HepG2 (cell line): Measurements from ENCODE around the gene SRSF6. TPM values are rescaled to one million over a fixed set of nuclear protein-coding genes. Genes with fewer than 3 reads are reported as not detected.
A peak's percentile ranks its signal among the peaks of the same experiment; 100 is the strongest.

ENCODE experiments used
- ARNTL ChIP-seq: sonication (generic); formaldehyde crosslinking; IDR thresholded peaks from 2 replicates; pipeline ENCODE4 v1.4.0; 2020; ENCODE audit warnings: mild to moderate bottlenecking, missing genetic modification reagents
- ATM ChIP-seq: fragments of 450-650 bp; IDR thresholded peaks from 2 replicates; pipeline ENCODE4 v1.7.1; 2017; ENCODE audit warnings: mild to moderate bottlenecking, borderline replicate concordance
- CBX1 ChIP-seq: IDR thresholded peaks from one replicate; pipeline ENCODE4 v1.6.1; 2016; ENCODE audit warnings: antibody characterized with exemption, low read depth
- ETV5 ChIP-seq: IDR thresholded peaks from 2 replicates; pipeline ENCODE4 v1.6.1; 2018; ENCODE audit warnings: missing biosample characterization, missing genetic modification reagents, inconsistent platforms, borderline replicate concordance
- FOXA3 ChIP-seq: IDR thresholded peaks from 2 replicates; pipeline ENCODE4 v1.6.1; 2016; ENCODE audit warnings: missing genetic modification reagents, missing compliant biosample characterization
- HMGA1 ChIP-seq: sonication (generic); formaldehyde crosslinking; conservative IDR thresholded peaks from 2 replicates; pipeline ENCODE4 v1.4.0; 2020; ENCODE audit warnings: missing genetic modification reagents
- HOXA5 ChIP-seq: sonication (generic); formaldehyde crosslinking; IDR thresholded peaks from 2 replicates; pipeline ENCODE4 v1.4.0; 2020; ENCODE audit warnings: missing genetic modification reagents
- NR2F1 ChIP-seq, 2 experiments: fragments of 450-650 bp in 1 of 2; formaldehyde crosslinking in 1 of 2; IDR thresholded peaks; 2 replicates each; pipeline versions ENCODE4 v1.5.0 to v1.6.1; 2016 to 2020; ENCODE audit warnings: mild to moderate bottlenecking in 1 of 2, missing compliant biosample characterization in 1 of 2, missing genetic modification reagents in 1 of 2, moderate library complexity in 1 of 2
- RBM39 ChIP-seq: fragments of 200-400 bp; formaldehyde crosslinking; IDR thresholded peaks from one replicate; pipeline ENCODE4 v1.6.1; 2018; ENCODE audit warnings: antibody characterized with exemption, mild to moderate bottlenecking, low read depth, low read length; ENCODE audit not compliant: poor library complexity, severe bottlenecking
- RXRA ChIP-seq: sonication (generic); formaldehyde crosslinking; IDR thresholded peaks from 2 replicates; pipeline ENCODE4 v1.5.1; 2020; ENCODE audit warnings: missing genetic modification reagents
- SP1 ChIP-seq, 2 experiments: fragments of 450-650 bp in 1 of 2; sonication (generic) in 1 of 2; formaldehyde crosslinking in 1 of 2; IDR thresholded peaks; 2 replicates each; pipeline versions ENCODE4 v1.4.0 to v1.6.1; 2016 to 2020; ENCODE audit warnings: missing genetic modification reagents in 1 of 2
- TBL1XR1 ChIP-seq: fragments of 150-350 bp; IDR thresholded peaks from 2 replicates; pipeline ENCODE4 v1.6.1; 2014; ENCODE audit warnings: borderline replicate concordance, low read length; ENCODE audit not compliant: partially characterized antibody
- TBP ChIP-seq: sonication (generic); formaldehyde crosslinking; IDR thresholded peaks from 2 replicates; pipeline ENCODE4 v1.5.0; 2020; ENCODE audit warnings: missing genetic modification reagents
- XBP1 ChIP-seq: sonication (generic); formaldehyde crosslinking; IDR thresholded peaks from 2 replicates; pipeline ENCODE4 v1.5.0; 2020; ENCODE audit warnings: missing genetic modification reagents
- XRCC5 ChIP-seq: fragments of 200-400 bp; formaldehyde crosslinking; optimal IDR thresholded peaks from 2 replicates; pipeline ENCODE3; 2017; ENCODE audit warnings: mild to moderate bottlenecking, low read length
- ZNF205 ChIP-seq: IDR thresholded peaks from 2 replicates; pipeline ENCODE4 v1.6.1; 2018; ENCODE audit warnings: missing biosample characterization, missing genetic modification reagents
- ZNF207 ChIP-seq: fragments of 450-650 bp; IDR thresholded peaks from 2 replicates; pipeline ENCODE4 v1.6.1; 2016; ENCODE audit warnings: antibody characterized with exemption, borderline replicate concordance
- ZNF317 ChIP-seq: sonication (generic); formaldehyde crosslinking; IDR thresholded peaks from 2 replicates; pipeline ENCODE4 v1.5.0; 2020; ENCODE audit warnings: mild to moderate bottlenecking, missing genetic modification reagents
- ZNF816 ChIP-seq: sonication (generic); formaldehyde crosslinking; IDR thresholded peaks from 2 replicates; pipeline ENCODE4 v1.8.0; 2022; ENCODE audit warnings: missing genetic modification reagents, mild to moderate bottlenecking, borderline replicate concordance
- ZNF841 ChIP-seq: sonication (generic); formaldehyde crosslinking; IDR thresholded peaks from 2 replicates; pipeline ENCODE4 v1.8.1; 2023; ENCODE audit warnings: missing genetic modification reagents, borderline replicate concordance
- polyA plus RNA-seq, 8 experiments: library from polyadenylated mRNA; depleted of rRNA in 3 of 8; stranded (reverse) in 7 of 8; unstranded in 1 of 8; fragments of >200 nt; fragmentation: Illumina TruSeq in 4 of 8; extraction: Trizol in 4 of 8; gene quantifications; 2 replicates each; pipeline versions ENCODE4 v1.2.1 to v1.2.3, GENCODE V29; 2011 to 2016; ENCODE audit warnings: low read depth in 4 of 8, missing spikeins in 1 of 8, mixed read lengths in 1 of 8; ENCODE audit not compliant: insufficient read depth in 1 of 8
- total RNA-seq, 5 experiments: library from RNA; depleted of rRNA; stranded (reverse); fragments of >200 nt; fragmentation: Illumina TruSeq; extraction: Trizol; gene quantifications; 2 replicates each; pipeline ENCODE4 v1.2.3, GENCODE V29; 2016; ENCODE audit warnings: low read depth in 1 of 5
- TF ChIP-seq, protein P1 (sequence below): sonication (generic); formaldehyde crosslinking; IDR thresholded peaks from 2 replicates; pipeline ENCODE4 v1.4.0; 2020; ENCODE audit warnings: missing genetic modification reagents
- TF ChIP-seq, protein P2 (sequence below): sonication (generic); formaldehyde crosslinking; IDR thresholded peaks from 2 replicates; pipeline ENCODE4 v1.4.0; 2020; ENCODE audit warnings: low read depth, mild to moderate bottlenecking, missing genetic modification reagents
- TF ChIP-seq, protein P3 (sequence below): IDR thresholded peaks from 2 replicates; pipeline ENCODE4 v1.4.0; 2020; ENCODE audit warnings: mild to moderate bottlenecking, missing genetic modification reagents

Gene SRSF6
- total and polyA plus RNA-seq, 2 of the 13 experiments (the other 11 are each of a cell fraction or from before 2014, with no cell fraction given) = 156 to 194 TPM

DNA sequence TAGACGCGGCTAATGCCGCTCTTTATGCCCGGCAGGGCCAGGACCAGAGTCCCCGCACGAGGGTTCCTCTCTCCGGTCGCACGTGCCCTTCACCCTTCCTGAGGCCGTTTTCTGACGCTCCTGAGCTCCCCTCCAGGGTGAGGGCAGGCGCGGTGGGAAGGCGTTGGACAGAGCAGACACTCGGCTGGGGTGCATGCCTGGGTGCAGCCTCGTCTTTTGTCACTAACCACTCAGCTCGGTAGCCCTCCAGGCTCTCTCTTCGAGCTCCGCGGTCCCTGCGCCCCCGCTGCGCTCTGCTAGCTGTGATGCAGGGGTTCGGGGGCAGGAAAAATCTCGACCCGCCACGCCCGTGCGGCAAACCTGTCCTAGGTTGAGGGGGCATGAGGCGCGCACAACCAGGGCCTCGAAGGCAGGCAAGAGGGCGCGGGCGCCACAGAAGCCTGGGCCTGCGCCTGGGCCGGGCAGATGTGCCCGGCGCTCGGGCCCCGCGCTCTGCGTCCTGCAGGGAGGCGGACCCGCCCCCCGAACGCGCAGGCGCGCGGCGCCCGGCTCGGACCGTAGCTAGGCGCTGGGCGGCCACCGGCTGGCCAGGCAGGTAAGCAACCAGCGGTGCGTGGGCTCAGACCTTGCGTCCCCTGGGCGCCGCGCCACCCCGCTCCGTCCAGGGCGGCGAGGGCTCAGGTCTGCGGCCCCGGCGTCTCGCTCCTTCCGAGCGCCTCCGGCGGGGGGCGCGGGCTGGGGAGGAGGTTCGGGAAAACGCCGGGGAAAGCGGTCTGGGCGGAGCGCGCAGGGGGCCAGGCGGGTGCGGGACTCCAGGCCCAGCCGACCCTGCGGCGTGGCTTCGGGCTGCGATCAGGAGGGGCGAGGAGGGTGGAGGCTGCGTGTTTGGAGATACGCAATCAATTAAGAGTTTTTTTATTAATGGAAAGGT is 49.7 kb downstream of the SRSF6 start, which contains the start of gene L3MBTL1 (continued):
- TF ChIP-seq ARNTL (CRISPR knock-in tag) (peak; percentile 83), ZNF207 (no peak), ZNF816 (CRISPR knock-in tag) (no peak), ATM (no peak), TBL1XR1 (no peak), RXRA (CRISPR knock-in tag) (no peak; the same call in 1 of the 2 replicates), XRCC5 (peak; percentile 77), XBP1 (CRISPR knock-in tag) (no peak; the same call in 1 of the 2 replicates), HMGA1 (CRISPR knock-in tag) (no peak), TBP (CRISPR knock-in tag) (no peak), FOXA3 (CRISPR knock-in tag) (peak; percentile 7; the same call in 1 of the 2 replicates), ZNF205 (peak; percentile 78; the same call in 1 of the 2 replicates), ZNF317 (CRISPR knock-in tag) (no peak), HOXA5 (CRISPR knock-in tag) (no peak), NR2F1 (CRISPR knock-in tag; IDR thresholded peaks at IDR 0.05) (no peak), RBM39 (no peak), CBX1 (no peak), ETV5 (CRISPR knock-in tag) (no peak; the same call in none of the 2 replicates), SP1 (IDR thresholded peaks at IDR 0.05) (no peak), SP1 (CRISPR knock-in tag; IDR thresholded peaks at IDR 0.05) (no peak; the same call in 1 of the 2 replicates), ZNF841 (no peak)
- TF ChIP-seq, protein P1, sequence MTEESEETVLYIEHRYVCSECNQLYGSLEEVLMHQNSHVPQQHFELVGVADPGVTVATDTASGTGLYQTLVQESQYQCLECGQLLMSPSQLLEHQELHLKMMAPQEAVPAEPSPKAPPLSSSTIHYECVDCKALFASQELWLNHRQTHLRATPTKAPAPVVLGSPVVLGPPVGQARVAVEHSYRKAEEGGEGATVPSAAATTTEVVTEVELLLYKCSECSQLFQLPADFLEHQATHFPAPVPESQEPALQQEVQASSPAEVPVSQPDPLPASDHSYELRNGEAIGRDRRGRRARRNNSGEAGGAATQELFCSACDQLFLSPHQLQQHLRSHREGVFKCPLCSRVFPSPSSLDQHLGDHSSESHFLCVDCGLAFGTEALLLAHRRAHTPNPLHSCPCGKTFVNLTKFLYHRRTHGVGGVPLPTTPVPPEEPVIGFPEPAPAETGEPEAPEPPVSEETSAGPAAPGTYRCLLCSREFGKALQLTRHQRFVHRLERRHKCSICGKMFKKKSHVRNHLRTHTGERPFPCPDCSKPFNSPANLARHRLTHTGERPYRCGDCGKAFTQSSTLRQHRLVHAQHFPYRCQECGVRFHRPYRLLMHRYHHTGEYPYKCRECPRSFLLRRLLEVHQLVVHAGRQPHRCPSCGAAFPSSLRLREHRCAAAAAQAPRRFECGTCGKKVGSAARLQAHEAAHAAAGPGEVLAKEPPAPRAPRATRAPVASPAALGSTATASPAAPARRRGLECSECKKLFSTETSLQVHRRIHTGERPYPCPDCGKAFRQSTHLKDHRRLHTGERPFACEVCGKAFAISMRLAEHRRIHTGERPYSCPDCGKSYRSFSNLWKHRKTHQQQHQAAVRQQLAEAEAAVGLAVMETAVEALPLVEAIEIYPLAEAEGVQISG (CRISPR knock-in tag) = peak; percentile 82
- TF ChIP-seq, protein P2, sequence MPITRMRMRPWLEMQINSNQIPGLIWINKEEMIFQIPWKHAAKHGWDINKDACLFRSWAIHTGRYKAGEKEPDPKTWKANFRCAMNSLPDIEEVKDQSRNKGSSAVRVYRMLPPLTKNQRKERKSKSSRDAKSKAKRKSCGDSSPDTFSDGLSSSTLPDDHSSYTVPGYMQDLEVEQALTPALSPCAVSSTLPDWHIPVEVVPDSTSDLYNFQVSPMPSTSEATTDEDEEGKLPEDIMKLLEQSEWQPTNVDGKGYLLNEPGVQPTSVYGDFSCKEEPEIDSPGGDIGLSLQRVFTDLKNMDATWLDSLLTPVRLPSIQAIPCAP = no peak
- TF ChIP-seq, protein P3, sequence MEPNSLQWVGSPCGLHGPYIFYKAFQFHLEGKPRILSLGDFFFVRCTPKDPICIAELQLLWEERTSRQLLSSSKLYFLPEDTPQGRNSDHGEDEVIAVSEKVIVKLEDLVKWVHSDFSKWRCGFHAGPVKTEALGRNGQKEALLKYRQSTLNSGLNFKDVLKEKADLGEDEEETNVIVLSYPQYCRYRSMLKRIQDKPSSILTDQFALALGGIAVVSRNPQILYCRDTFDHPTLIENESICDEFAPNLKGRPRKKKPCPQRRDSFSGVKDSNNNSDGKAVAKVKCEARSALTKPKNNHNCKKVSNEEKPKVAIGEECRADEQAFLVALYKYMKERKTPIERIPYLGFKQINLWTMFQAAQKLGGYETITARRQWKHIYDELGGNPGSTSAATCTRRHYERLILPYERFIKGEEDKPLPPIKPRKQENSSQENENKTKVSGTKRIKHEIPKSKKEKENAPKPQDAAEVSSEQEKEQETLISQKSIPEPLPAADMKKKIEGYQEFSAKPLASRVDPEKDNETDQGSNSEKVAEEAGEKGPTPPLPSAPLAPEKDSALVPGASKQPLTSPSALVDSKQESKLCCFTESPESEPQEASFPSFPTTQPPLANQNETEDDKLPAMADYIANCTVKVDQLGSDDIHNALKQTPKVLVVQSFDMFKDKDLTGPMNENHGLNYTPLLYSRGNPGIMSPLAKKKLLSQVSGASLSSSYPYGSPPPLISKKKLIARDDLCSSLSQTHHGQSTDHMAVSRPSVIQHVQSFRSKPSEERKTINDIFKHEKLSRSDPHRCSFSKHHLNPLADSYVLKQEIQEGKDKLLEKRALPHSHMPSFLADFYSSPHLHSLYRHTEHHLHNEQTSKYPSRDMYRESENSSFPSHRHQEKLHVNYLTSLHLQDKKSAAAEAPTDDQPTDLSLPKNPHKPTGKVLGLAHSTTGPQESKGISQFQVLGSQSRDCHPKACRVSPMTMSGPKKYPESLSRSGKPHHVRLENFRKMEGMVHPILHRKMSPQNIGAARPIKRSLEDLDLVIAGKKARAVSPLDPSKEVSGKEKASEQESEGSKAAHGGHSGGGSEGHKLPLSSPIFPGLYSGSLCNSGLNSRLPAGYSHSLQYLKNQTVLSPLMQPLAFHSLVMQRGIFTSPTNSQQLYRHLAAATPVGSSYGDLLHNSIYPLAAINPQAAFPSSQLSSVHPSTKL (CRISPR knock-in tag) = no peak
